ENCODE results near the gene CCND2.

The CCND2 gene

DNA sequence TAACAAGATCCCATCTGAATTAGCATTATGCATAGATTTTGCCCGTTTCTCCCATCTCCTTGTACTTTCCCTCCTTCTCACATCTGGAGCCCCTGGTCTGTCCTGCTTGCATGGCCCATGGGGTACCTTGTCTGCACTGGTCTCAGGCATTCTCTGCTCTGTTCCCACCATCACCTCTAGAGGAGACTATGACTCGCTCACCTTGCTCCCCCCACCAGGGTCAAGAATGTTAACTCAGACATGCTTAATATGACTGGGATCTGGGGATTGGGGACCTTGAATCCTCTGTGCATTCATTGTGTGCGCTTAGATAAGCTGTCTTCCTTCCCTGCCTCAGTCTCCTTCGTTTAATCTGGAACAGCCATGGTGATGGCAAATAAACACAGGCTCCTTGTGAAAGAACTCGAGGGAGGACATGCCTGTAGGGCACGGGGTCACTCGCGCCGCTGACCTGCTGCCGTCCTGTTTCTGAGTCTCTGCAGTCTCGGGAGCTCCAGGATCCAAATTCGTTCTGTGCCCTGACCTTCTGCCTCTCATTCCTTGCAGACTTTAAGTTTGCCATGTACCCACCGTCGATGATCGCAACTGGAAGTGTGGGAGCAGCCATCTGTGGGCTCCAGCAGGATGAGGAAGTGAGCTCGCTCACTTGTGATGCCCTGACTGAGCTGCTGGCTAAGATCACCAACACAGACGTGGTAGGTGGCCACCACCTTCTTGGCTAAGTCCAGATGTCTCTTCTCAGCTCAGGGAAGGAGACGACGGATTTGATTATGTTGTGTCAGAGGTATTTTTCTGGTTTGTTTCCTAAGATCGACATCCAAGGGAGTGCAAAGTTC lies 15.0 kb downstream of the CCND2 start:
- WGBS, 2 donors (ENCODE audit: extremely low coverage in 2 of 2, insufficient read length in 2 of 2, insufficient replicate concordance in 1 of 2) = no CpG with 5 or more reads among the region's 20 CpGs
- H3K14ac ChIP-seq (ENCODE audit: low read length) = no peak overlapping the region
- peaks cover 3% of the 10 kb centered on the region for H3K79me1 ChIP-seq (ENCODE audit: low read depth, low read length)
- H2AFZ ChIP-seq (ENCODE audit: low read length) = no peak overlapping the region
- H4K8ac ChIP-seq (ENCODE audit: low read depth, low read length) = no peak overlapping the region
- no peak overlapping the region for H3K9ac ChIP-seq (ENCODE audit: low read depth, low read length, poor library complexity)
- H3K36me3 ChIP-seq (replicated peaks in 1 of 2; ENCODE audit: control insufficient read depth in 2 of 2, insufficient read depth in 2 of 2, low read length in 2 of 2) = peaks cover 55 to 100% of the 10 kb centered on the region in 2 donors
- H3K27me3 ChIP-seq (ENCODE audit: control insufficient read depth in 3 of 3, insufficient read depth in 3 of 3, low read depth in 1 of 3, low read length in 3 of 3) = no peaks in the 10 kb centered on the region
- H4K91ac ChIP-seq (ENCODE audit: low read depth, low read length, poor library complexity) = no peak overlapping the region
- H3K27ac ChIP-seq (replicated peaks; ENCODE audit: low read length) = peak overlapping the region; percentile 32
- H3K4me3 ChIP-seq (ENCODE audit: low read length in 2 of 2) = no peak overlapping the region
- H3K4me1 ChIP-seq (ENCODE audit: control insufficient read depth in 2 of 2, insufficient read depth in 1 of 2, low read depth in 1 of 2, low read length in 2 of 2) = peaks cover 49 to 53% of the 10 kb centered on the region in 2 donors
- H2BK5ac ChIP-seq (ENCODE audit: low read length) = no peak overlapping the region
- no peaks in the 10 kb centered on the region for H3K9me3 ChIP-seq (replicated peaks in 1 of 2; ENCODE audit: control insufficient read depth in 2 of 2, insufficient read depth in 1 of 2, low read depth in 1 of 2, low read length in 2 of 2)
- no peak overlapping the region for H2AK5ac ChIP-seq (ENCODE audit: low read depth, low read length)
- no peak overlapping the region for H3K4ac ChIP-seq (ENCODE audit: low read length)
- H2BK120ac ChIP-seq (ENCODE audit: low read depth, low read length) = no peak overlapping the region
- no peak overlapping the region for H3K4me2 ChIP-seq (ENCODE audit: insufficient read depth, low read length, poor library complexity, severe bottlenecking)
- H3K18ac ChIP-seq (ENCODE audit: low read length) = no peak overlapping the region
- DNase-seq (ENCODE audit: low spot score) = no peak
- no peak overlapping the region for H2BK15ac ChIP-seq (ENCODE audit: low read length)
- no peak overlapping the region for H2BK12ac ChIP-seq (ENCODE audit: low read length)
- H3K23ac ChIP-seq (ENCODE audit: low read depth, low read length, poor library complexity) = no peak overlapping the region

DNA sequence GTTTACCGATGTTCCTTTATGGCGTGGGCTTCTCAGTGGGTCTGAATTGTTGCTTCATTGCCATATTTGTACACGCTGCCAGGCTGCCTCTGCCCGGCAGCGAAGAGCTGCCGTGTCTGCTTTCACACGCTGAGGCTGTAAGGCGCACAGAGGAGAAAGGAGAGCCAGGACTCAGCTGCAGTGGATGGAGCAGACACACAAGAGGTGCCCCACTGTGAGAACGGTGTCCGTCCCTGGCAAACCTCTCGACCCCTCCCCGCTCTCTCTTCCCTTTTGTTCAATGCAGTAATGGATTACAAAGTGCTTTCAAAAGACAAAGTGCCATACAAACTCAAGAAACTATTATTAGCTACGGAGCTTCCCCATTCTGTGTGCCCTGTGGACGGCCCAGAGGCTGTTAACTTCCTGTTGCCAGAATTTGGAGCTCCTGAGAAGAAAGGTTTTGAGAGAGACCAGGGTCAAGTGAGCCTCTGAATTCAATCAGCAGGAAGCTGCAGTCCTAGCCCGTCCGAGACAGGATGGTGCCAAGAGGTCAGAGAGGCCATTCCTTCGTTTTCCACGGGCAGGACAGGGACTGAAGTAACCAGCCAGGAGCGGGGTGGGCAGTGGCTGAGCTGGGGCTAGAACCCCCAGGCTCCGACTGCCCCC lies 15.8 kb downstream of the CCND2 start:
- Histone ChIP-seq H3K23ac (ENCODE audit: low read depth, low read length, poor library complexity) (no peak overlapping the region), H2AK5ac (ENCODE audit: low read depth, low read length) (no peak overlapping the region), H3K27me3 (ENCODE audit: control insufficient read depth in 3 of 3, insufficient read depth in 3 of 3, low read depth in 1 of 3, low read length in 3 of 3) (no peaks in the 10 kb centered on the region), H4K91ac (ENCODE audit: low read depth, low read length, poor library complexity) (no peak overlapping the region), H3K9me3 (replicated peaks in 1 of 2; ENCODE audit: control insufficient read depth in 2 of 2, insufficient read depth in 1 of 2, low read depth in 1 of 2, low read length in 2 of 2) (no peaks in the 10 kb centered on the region), H2BK5ac (ENCODE audit: low read length) (no peak overlapping the region), H3K4me3 (ENCODE audit: low read length in 2 of 2) (no peak overlapping the region), H3K9ac (ENCODE audit: low read depth, low read length, poor library complexity) (no peak overlapping the region), H2BK15ac (ENCODE audit: low read length) (no peak overlapping the region), H2BK12ac (ENCODE audit: low read length) (no peak overlapping the region), H3K4me1 (ENCODE audit: control insufficient read depth in 2 of 2, insufficient read depth in 1 of 2, low read depth in 1 of 2, low read length in 2 of 2) (peaks cover 56 to 57% of the 10 kb centered on the region in 2 donors), H3K4me2 (ENCODE audit: insufficient read depth, low read length, poor library complexity, severe bottlenecking) (no peak overlapping the region), H2BK120ac (ENCODE audit: low read depth, low read length) (peak overlapping the region; percentile 11), H3K18ac (ENCODE audit: low read length) (no peak overlapping the region), H4K8ac (ENCODE audit: low read depth, low read length) (no peak overlapping the region), H3K36me3 (replicated peaks in 1 of 2; ENCODE audit: control insufficient read depth in 2 of 2, insufficient read depth in 2 of 2, low read length in 2 of 2) (peaks cover 47 to 99% of the 10 kb centered on the region in 2 donors), H3K27ac (replicated peaks; ENCODE audit: low read length) (no peak overlapping the region), H2AFZ (ENCODE audit: low read length) (no peak overlapping the region), H3K4ac (ENCODE audit: low read length) (no peak overlapping the region), H3K79me1 (ENCODE audit: low read depth, low read length) (peaks cover 3% of the 10 kb centered on the region), H3K14ac (ENCODE audit: low read length) (no peak overlapping the region)
- no CpG with 5 or more reads among the region's 20 CpGs for WGBS, 2 donors (ENCODE audit: extremely low coverage in 2 of 2, insufficient read length in 2 of 2, insufficient replicate concordance in 1 of 2)
- DNase-seq (ENCODE audit: low spot score) = no peak

DNA sequence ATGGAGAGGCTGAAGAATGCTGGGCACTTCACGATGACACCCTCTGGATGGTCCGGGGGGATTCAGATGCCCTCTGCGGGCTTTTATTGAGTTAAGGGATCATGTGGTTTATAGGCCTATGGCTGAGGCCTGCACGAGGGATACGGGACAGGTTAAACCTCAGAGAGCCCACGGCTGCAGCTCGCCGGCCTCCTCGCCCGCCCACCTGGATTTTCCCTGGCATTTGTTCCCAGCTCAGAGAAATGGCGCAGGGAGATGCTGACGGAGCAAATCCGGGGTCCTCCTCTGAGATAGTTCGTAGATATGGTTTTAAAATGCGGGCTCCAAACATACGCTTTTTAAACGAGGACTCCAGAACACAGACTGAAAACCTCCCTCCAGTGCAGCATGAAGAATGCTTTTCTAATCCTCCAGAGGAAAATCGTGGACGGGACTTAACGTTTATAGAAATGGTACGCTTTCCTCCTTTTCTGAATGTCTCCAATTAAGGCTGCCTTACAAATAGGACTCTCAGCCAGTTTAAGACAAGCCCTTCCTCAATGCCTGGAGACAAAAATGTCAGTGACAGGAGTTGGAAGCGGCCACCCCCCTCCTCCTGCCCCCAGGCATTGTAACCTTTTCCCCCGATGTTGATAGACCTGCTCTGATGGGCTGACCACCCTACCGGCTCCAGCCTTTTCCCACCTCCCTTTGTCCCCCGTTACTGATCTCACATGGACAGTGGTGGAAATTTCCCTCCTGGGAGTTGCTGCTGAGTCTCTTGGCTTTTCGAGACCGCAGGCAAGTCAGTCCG lies 16.6 kb downstream of the CCND2 start:
- Histone ChIP-seq H2BK5ac (ENCODE audit: low read length) (no peak overlapping the region), H3K4ac (ENCODE audit: low read length) (no peak overlapping the region), H4K8ac (ENCODE audit: low read depth, low read length) (no peak overlapping the region), H3K4me1 (ENCODE audit: control insufficient read depth in 2 of 2, insufficient read depth in 1 of 2, low read depth in 1 of 2, low read length in 2 of 2) (peaks cover 57 to 60% of the 10 kb centered on the region in 2 donors), H3K23ac (ENCODE audit: low read depth, low read length, poor library complexity) (no peak overlapping the region), H3K4me2 (ENCODE audit: insufficient read depth, low read length, poor library complexity, severe bottlenecking) (no peak overlapping the region), H2BK120ac (ENCODE audit: low read depth, low read length) (peak overlapping the region; percentile 11), H2BK12ac (ENCODE audit: low read length) (no peak overlapping the region), H3K4me3 (ENCODE audit: low read length in 2 of 2) (no peak overlapping the region), H3K27me3 (ENCODE audit: control insufficient read depth in 3 of 3, insufficient read depth in 3 of 3, low read depth in 1 of 3, low read length in 3 of 3) (no peaks in the 10 kb centered on the region), H3K18ac (ENCODE audit: low read length) (no peak overlapping the region), H3K27ac (replicated peaks; ENCODE audit: low read length) (no peak overlapping the region), H2AFZ (ENCODE audit: low read length) (no peak overlapping the region), H4K91ac (ENCODE audit: low read depth, low read length, poor library complexity) (no peak overlapping the region), H3K14ac (ENCODE audit: low read length) (no peak overlapping the region), H3K9me3 (replicated peaks in 1 of 2; ENCODE audit: control insufficient read depth in 2 of 2, insufficient read depth in 1 of 2, low read depth in 1 of 2, low read length in 2 of 2) (no peaks in the 10 kb centered on the region), H2BK15ac (ENCODE audit: low read length) (no peak overlapping the region), H3K79me1 (ENCODE audit: low read depth, low read length) (peaks cover 2% of the 10 kb centered on the region), H2AK5ac (ENCODE audit: low read depth, low read length) (no peak overlapping the region), H3K9ac (ENCODE audit: low read depth, low read length, poor library complexity) (no peak overlapping the region), H3K36me3 (replicated peaks in 1 of 2; ENCODE audit: control insufficient read depth in 2 of 2, insufficient read depth in 2 of 2, low read length in 2 of 2) (peaks cover 51 to 99% of the 10 kb centered on the region in 2 donors)
- DNase-seq (ENCODE audit: low spot score) = no peak
- WGBS, 2 donors (ENCODE audit: extremely low coverage in 2 of 2, insufficient read length in 2 of 2, insufficient replicate concordance in 1 of 2) = no CpG with 5 or more reads among the region's 28 CpGs
